DND-41 (cell line): Measurements from ENCODE around the gene XKR7.

Experiments
- ATAC-seq: fragments of 200-7000 bp; cut with Tn5 transposase; 3 replicates; pipeline ENCODE4 v1.9.1; 2021; ENCODE audit warnings: low read depth; ENCODE audit not compliant: insufficient read depth
- DNase-seq: peaks from one replicate; pipeline ENCODE4 v3.0.0-alpha.2; 2020
- H2AFZ ChIP-seq: 2 replicates; pipeline ENCODE4 v1.6.0; 2012; ENCODE audit warnings: low read depth, low read length
- H3K27ac ChIP-seq: 2 replicates; pipeline ENCODE4 v1.5.1; 2012; ENCODE audit warnings: low read length, inconsistent platforms
- H3K27me3 ChIP-seq: fragments of 200-600 bp; sonication (generic); 2 replicates; pipeline ENCODE4 v1.6.0; 2012; ENCODE audit warnings: low read length, mild to moderate bottlenecking, inconsistent platforms; ENCODE audit not compliant: insufficient read depth, poor library complexity
- H3K36me3 ChIP-seq: 2 replicates; pipeline ENCODE4 v1.5.1; 2012; ENCODE audit warnings: low read length, inconsistent platforms; ENCODE audit not compliant: insufficient read depth
- H3K4me1 ChIP-seq: 2 replicates; pipeline ENCODE4 v1.5.1; 2012; ENCODE audit warnings: mild to moderate bottlenecking, low read length; ENCODE audit not compliant: insufficient read depth
- H3K4me2 ChIP-seq: 2 replicates; pipeline ENCODE4 v1.6.0; 2012; ENCODE audit warnings: mild to moderate bottlenecking, moderate library complexity, low read length, inconsistent platforms; ENCODE audit not compliant: insufficient read depth
- H3K4me3 ChIP-seq, 2 experiments: fragments of 200-600 bp in 1 of 2; shearing (Covaris generic) in 1 of 2; 2 replicates each; pipeline ENCODE4 v1.5.1; 2012 to 2016; ENCODE audit warnings: inconsistent platforms in 2 of 2, low read length in 2 of 2, mild to moderate bottlenecking in 2 of 2, low read depth in 1 of 2, moderate library complexity in 1 of 2
- H3K79me2 ChIP-seq: 2 replicates; pipeline ENCODE4 v1.6.0; 2012; ENCODE audit warnings: low read length, inconsistent platforms; ENCODE audit not compliant: insufficient read depth
- H3K9ac ChIP-seq: 2 replicates; pipeline ENCODE4 v1.6.0; 2012; ENCODE audit warnings: low read depth, mild to moderate bottlenecking, inconsistent platforms, low read length, moderate library complexity
- H3K9me3 ChIP-seq: 2 replicates; pipeline ENCODE4 v1.5.1; 2012; ENCODE audit warnings: low read length, moderate library complexity, mild to moderate bottlenecking, inconsistent platforms; ENCODE audit not compliant: insufficient read depth, severe bottlenecking
- H4K20me1 ChIP-seq: 2 replicates; pipeline ENCODE4 v1.6.0; 2012; ENCODE audit warnings: low read length; ENCODE audit not compliant: insufficient read depth
- EZH2 ChIP-seq: IDR thresholded peaks from 3 replicates; pipeline ENCODE4 v1.6.1; 2012; ENCODE audit warnings: borderline replicate concordance, low read depth, mild to moderate bottlenecking, moderate library complexity, low read length, inconsistent platforms; ENCODE audit not compliant: severe bottlenecking
- TF ChIP-seq, protein P1 (sequence below): IDR thresholded peaks from 2 replicates; pipeline ENCODE4 v1.5.1; 2012; ENCODE audit warnings: borderline replicate concordance, low read length, moderate library complexity, mild to moderate bottlenecking; ENCODE audit not compliant: poor library complexity, severe bottlenecking; ENCODE audit errors: extremely low read depth

Gene XKR7

DNA sequence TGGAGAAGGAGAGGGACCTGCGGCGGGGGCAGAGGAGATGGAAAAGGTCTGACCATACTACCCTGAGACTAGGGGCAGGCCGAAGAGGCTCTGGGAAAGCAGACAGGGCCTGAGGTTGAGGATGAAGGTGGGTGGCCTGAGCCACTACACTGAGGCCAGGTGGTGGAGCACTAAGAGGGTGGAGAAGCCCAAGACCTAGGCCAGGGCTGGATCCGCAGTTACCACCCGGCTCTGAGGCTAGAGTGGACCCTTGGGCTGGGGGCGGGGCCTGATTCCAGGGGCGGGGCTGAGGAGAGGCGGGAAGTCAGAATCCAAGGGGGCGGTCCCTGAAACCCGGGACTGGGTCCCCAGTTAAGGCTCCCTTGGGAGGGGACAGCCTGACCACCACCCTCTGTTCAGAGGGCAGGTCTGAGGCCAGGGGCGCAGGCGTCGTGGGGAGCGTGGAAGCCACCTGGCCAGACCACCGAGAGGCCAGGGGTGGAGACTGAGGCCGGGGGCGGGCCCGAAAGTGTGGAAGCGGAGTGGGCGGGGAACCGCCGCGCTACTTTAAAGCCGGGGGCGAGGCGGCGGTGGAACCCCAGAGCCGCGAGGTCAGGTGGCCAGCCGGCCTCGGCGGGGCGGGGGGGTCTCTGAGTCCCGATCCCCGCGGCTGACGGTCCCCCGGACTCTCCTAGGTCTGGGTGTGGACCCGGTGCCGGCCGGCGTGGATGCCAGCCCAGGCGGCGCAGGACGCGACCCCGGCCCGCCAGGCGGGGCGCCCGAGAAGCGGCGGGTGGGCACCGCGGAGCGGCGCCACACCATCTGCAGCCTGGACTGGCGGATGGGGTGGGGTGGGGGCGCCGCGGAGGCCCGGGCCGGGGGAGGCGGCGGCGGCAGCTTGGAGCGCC is 50.6 kb downstream of the XKR7 start:
- no peaks in the 10 kb centered on the region; the same call in 1 of the 2 replicates for H4K20me1 ChIP-seq
- H3K36me3 ChIP-seq = no peaks in the 10 kb centered on the region
- H3K4me1 ChIP-seq = 0 out of 2 replicates have a peak, but pooled peaks cover 3% of the 10 kb centered on the region
- peaks cover 3% of the 10 kb centered on the region for H3K27me3 ChIP-seq
- H3K27ac ChIP-seq = no peak overlapping the region
- no peak overlapping the region for H3K9ac ChIP-seq
- DNase-seq (no peak), ATAC-seq (no peak)
- H3K4me2 ChIP-seq = no peak overlapping the region
- no peak overlapping the region for H2AFZ ChIP-seq
- TF ChIP-seq EZH2 = no peak
- H3K9me3 ChIP-seq = no peaks in the 10 kb centered on the region
- no peak overlapping the region for H3K4me3 ChIP-seq
- no peaks in the 10 kb centered on the region for H3K79me2 ChIP-seq

DNA sequence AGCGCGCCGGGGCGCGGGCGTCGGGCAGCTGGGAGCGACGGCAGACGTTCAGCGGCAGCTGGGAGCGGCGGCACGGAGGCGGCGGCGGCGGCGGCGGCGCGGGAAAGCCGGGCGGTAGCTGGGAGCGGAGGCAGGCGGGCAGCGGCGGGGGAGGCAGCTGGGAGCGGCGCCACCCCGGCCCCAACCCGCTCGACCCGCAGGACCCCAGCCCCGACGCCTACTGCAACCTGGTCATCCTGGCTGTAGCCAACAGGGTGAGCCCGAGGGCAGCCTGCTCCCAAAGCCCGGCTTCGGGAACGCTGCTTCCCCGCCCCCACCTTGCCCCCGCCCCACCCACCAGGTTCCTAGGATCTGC is 51.2 kb downstream of the XKR7 start:
- ATAC-seq = no peak
- Histone ChIP-seq H3K9me3 (no peaks in the 10 kb centered on the region), H3K4me1 (0 out of 2 replicates have a peak, but pooled peaks cover 3% of the 10 kb centered on the region), H3K9ac (no peak overlapping the region), H3K4me3 (no peak overlapping the region), H3K27ac (no peak overlapping the region), H3K27me3 (peaks cover 3% of the 10 kb centered on the region), H4K20me1 (no peaks in the 10 kb centered on the region; the same call in 1 of the 2 replicates), H3K4me2 (no peak overlapping the region), H2AFZ (no peak overlapping the region), H3K36me3 (no peaks in the 10 kb centered on the region), H3K79me2 (no peaks in the 10 kb centered on the region)
- DNase-seq = no peak
- TF ChIP-seq, protein P1, sequence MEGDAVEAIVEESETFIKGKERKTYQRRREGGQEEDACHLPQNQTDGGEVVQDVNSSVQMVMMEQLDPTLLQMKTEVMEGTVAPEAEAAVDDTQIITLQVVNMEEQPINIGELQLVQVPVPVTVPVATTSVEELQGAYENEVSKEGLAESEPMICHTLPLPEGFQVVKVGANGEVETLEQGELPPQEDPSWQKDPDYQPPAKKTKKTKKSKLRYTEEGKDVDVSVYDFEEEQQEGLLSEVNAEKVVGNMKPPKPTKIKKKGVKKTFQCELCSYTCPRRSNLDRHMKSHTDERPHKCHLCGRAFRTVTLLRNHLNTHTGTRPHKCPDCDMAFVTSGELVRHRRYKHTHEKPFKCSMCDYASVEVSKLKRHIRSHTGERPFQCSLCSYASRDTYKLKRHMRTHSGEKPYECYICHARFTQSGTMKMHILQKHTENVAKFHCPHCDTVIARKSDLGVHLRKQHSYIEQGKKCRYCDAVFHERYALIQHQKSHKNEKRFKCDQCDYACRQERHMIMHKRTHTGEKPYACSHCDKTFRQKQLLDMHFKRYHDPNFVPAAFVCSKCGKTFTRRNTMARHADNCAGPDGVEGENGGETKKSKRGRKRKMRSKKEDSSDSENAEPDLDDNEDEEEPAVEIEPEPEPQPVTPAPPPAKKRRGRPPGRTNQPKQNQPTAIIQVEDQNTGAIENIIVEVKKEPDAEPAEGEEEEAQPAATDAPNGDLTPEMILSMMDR = no peak
- TF ChIP-seq EZH2 = no peak

DNA sequence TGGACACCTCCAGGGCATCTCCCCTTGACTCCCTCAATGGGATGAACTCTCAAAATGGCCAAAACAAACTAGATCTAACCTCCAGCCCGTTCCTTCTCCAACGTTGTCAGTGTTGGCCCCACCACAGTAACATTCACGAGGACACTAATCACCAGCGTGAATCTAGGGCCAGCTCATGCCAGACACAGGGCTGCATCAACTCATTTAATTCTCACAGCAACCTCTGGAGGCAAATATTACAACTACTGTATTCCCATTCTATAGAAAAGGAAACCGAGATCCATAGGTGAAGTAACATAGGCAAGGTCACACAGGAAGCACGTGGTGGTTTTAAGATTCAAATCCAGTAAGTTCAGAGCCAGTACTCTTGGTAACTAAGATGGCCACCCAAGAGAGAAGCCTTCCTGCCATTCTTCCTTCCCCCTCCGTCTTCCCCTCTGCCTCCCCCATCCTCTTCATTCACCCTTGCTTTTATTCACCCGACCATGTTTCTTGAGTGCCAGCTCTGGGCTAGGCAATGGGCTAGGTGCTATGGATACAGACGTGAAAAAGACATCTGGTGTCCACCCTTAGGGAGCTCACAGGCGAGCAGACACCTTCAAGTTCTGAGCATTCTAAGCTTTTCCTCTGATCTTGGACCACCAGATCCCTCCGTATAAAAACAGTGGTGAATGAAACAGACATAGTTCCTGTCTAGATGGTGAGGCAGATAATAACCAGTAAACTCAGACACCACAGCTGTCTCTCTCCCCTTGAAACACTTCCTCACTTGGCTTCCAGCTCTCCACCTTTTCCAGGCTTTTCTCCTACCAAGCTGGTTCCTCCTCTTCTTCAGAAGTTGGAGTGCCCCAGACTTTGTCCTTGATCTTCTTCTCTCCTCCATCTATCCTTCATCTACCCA is 51.9 kb downstream of the XKR7 start:
- Histone ChIP-seq H3K4me2 (no peak overlapping the region), H2AFZ (no peak overlapping the region), H3K27ac (no peak overlapping the region), H3K27me3 (peaks cover 3% of the 10 kb centered on the region), H3K79me2 (no peaks in the 10 kb centered on the region), H3K4me3 (no peak overlapping the region), H4K20me1 (no peaks in the 10 kb centered on the region), H3K9me3 (no peaks in the 10 kb centered on the region), H3K9ac (no peak overlapping the region), H3K4me1 (0 out of 2 replicates have a peak, but pooled peaks cover 3% of the 10 kb centered on the region), H3K36me3 (no peaks in the 10 kb centered on the region)
- DNase-seq (no peak), ATAC-seq (peak; percentile 62)
- no peak for TF ChIP-seq EZH2
- TF ChIP-seq, protein P1 = no peak
